ENCODE measurements around the gene ARL13B.

ARL13B gene

GRCh38 chr3:94082391-94082937 lies 102.5 kb downstream of the ARL13B start:
- DNase-seq (ENCODE audit: insufficient read length, low spot score) (no peak), FAIRE-seq (no peak)
- TF ChIP-seq PAX5 (IDR thresholded peaks at IDR 0.05; ENCODE audit: insufficient read depth, low read length, severe bottlenecking): no peak
- no peak for TF ChIP-seq POU2F2 (IDR thresholded peaks at IDR 0.05; ENCODE audit: low read depth, low read length)
- TF ChIP-seq POLR2A (IDR thresholded peaks at IDR 0.05; ENCODE audit: low read depth, low read length): no peak
- TF ChIP-seq POLR2AphosphoS5 (IDR thresholded peaks at IDR 0.05; ENCODE audit: low read depth, low read length): no peak

- DNase-seq (ENCODE audit: insufficient read length, low spot score): no peak
- FAIRE-seq: no peak
Observed at GRCh38 chr3:94083261-94083660, 103.3 kb downstream of the ARL13B start.

GRCh38 chr3:94089126-94089525 lies 109.2 kb downstream of the ARL13B start:
- no peak for DNase-seq (ENCODE audit: insufficient read length, low spot score)
- TF ChIP-seq SPI1 (IDR thresholded peaks at IDR 0.05; ENCODE audit: low read depth, low read length) (no peak), TAF1 (IDR thresholded peaks at IDR 0.05; ENCODE audit: low read depth, low read length) (no peak), POLR2A (IDR thresholded peaks at IDR 0.05; ENCODE audit: low read depth, low read length) (no peak), POLR2AphosphoS5 (IDR thresholded peaks at IDR 0.05; ENCODE audit: low read depth, low read length) (no peak), POU2F2 (IDR thresholded peaks at IDR 0.05; ENCODE audit: low read depth, low read length) (no peak), PAX5 (IDR thresholded peaks at IDR 0.05; ENCODE audit: insufficient read depth, low read length, severe bottlenecking) (no peak)
- FAIRE-seq: no peak

More at GRCh38 chr3:94083261-94083660, 103.3 kb downstream of the ARL13B start:
- TF ChIP-seq POLR2AphosphoS5 (IDR thresholded peaks at IDR 0.05; ENCODE audit: low read depth, low read length) (no peak), TAF1 (IDR thresholded peaks at IDR 0.05; ENCODE audit: low read depth, low read length) (no peak), SPI1 (IDR thresholded peaks at IDR 0.05; ENCODE audit: low read depth, low read length) (no peak), POU2F2 (IDR thresholded peaks at IDR 0.05; ENCODE audit: low read depth, low read length) (no peak), PAX5 (IDR thresholded peaks at IDR 0.05; ENCODE audit: insufficient read depth, low read length, severe bottlenecking) (no peak), POLR2A (IDR thresholded peaks at IDR 0.05; ENCODE audit: low read depth, low read length) (no peak)

GRCh38 chr3:94092086-94092485 lies 112.1 kb downstream of the ARL13B start:
- no peak for DNase-seq (ENCODE audit: insufficient read length, low spot score)
- no peak for FAIRE-seq
- TF ChIP-seq POU2F2 (IDR thresholded peaks at IDR 0.05; ENCODE audit: low read depth, low read length): no peak
- TF ChIP-seq POLR2A (IDR thresholded peaks at IDR 0.05; ENCODE audit: low read depth, low read length): no peak
- TF ChIP-seq POLR2AphosphoS5 (IDR thresholded peaks at IDR 0.05; ENCODE audit: low read depth, low read length): no peak
- TF ChIP-seq PAX5 (IDR thresholded peaks at IDR 0.05; ENCODE audit: insufficient read depth, low read length, severe bottlenecking): no peak
- no peak for TF ChIP-seq TAF1 (IDR thresholded peaks at IDR 0.05; ENCODE audit: low read depth, low read length)

GRCh38 chr3:94093151-94093550 lies 113.2 kb downstream of the ARL13B start:
- FAIRE-seq (no peak), DNase-seq (ENCODE audit: insufficient read length, low spot score) (no peak)
- TF ChIP-seq TAF1 (IDR thresholded peaks at IDR 0.05; ENCODE audit: low read depth, low read length): no peak
- TF ChIP-seq POLR2A (IDR thresholded peaks at IDR 0.05; ENCODE audit: low read depth, low read length): no peak

- TF ChIP-seq PAX5 (IDR thresholded peaks at IDR 0.05; ENCODE audit: insufficient read depth, low read length, severe bottlenecking): no peak
- TF ChIP-seq POU2F2 (IDR thresholded peaks at IDR 0.05; ENCODE audit: low read depth, low read length): no peak
- no peak for TF ChIP-seq TAF1 (IDR thresholded peaks at IDR 0.05; ENCODE audit: low read depth, low read length)
- no peak for TF ChIP-seq POLR2AphosphoS5 (IDR thresholded peaks at IDR 0.05; ENCODE audit: low read depth, low read length)
- no peak for DNase-seq (ENCODE audit: insufficient read length, low spot score)
- no peak for FAIRE-seq
Observed at GRCh38 chr3:94095111-94095510, 115.2 kb downstream of the ARL13B start.

- DNase-seq (ENCODE audit: insufficient read length, low spot score) (no peak), FAIRE-seq (no peak)
- TF ChIP-seq PAX5 (IDR thresholded peaks at IDR 0.05; ENCODE audit: insufficient read depth, low read length, severe bottlenecking): no peak
- TF ChIP-seq POLR2A (IDR thresholded peaks at IDR 0.05; ENCODE audit: low read depth, low read length): no peak
- no peak for TF ChIP-seq POU2F2 (IDR thresholded peaks at IDR 0.05; ENCODE audit: low read depth, low read length)
- no peak for TF ChIP-seq POLR2AphosphoS5 (IDR thresholded peaks at IDR 0.05; ENCODE audit: low read depth, low read length)
- no peak for TF ChIP-seq TAF1 (IDR thresholded peaks at IDR 0.05; ENCODE audit: low read depth, low read length)
- no peak for TF ChIP-seq SPI1 (IDR thresholded peaks at IDR 0.05; ENCODE audit: low read depth, low read length)
Observed at GRCh38 chr3:94098452-94098851, 118.5 kb downstream of the ARL13B start.

- DNase-seq (ENCODE audit: insufficient read length, low spot score): no peak
- FAIRE-seq: no peak
- TF ChIP-seq TAF1 (IDR thresholded peaks at IDR 0.05; ENCODE audit: low read depth, low read length) (no peak), POLR2AphosphoS5 (IDR thresholded peaks at IDR 0.05; ENCODE audit: low read depth, low read length) (no peak), SPI1 (IDR thresholded peaks at IDR 0.05; ENCODE audit: low read depth, low read length) (no peak), PAX5 (IDR thresholded peaks at IDR 0.05; ENCODE audit: insufficient read depth, low read length, severe bottlenecking) (no peak), POLR2A (IDR thresholded peaks at IDR 0.05; ENCODE audit: low read depth, low read length) (no peak), POU2F2 (IDR thresholded peaks at IDR 0.05; ENCODE audit: low read depth, low read length) (no peak)
Observed at GRCh38 chr3:94099311-94099710, 119.4 kb downstream of the ARL13B start.

GRCh38 chr3:94101860-94102259 lies 121.9 kb downstream of the ARL13B start:
- DNase-seq (ENCODE audit: insufficient read length, low spot score) (no peak), FAIRE-seq (no peak)
- TF ChIP-seq POLR2A (IDR thresholded peaks at IDR 0.05; ENCODE audit: low read depth, low read length): no peak
